CD4-positive, alpha-beta T cell treated with Interleukin-6 for 4 hours (primary cell): ENCODE results near the gene ERVV-1.
"Not testable (repeated sequence)": the region's sequence is repeated elsewhere in the genome, so short reads cannot be mapped to it uniquely, and the experiment has no call there.

Experiments
- DNase-seq: peaks from one replicate; pipeline ENCODE4 v3.0.0-alpha.2; 2020; ENCODE audit warnings: mixed read lengths

Gene ERVV-1

GRCh38 chr19:53013621-53014020, at the start of gene ERVV-1:
ERVV-1 (plus strand) TSS chr19:53013921; CDS start chr19:53014091, 170 bp downstream.
- no peak for DNase-seq

GRCh38 chr19:52967772-52968171, 45.9 kb upstream of the ERVV-1 start:
- no peak for DNase-seq

GRCh38 chr19:52981329-52981728, 32.4 kb upstream of the ERVV-1 start:
- no peak for DNase-seq

GRCh38 chr19:52983167-52983566, 30.6 kb upstream of the ERVV-1 start:
- DNase-seq, result not testable (repeated sequence)

- no peak for DNase-seq
These were observed 26.5 kb upstream of the ERVV-1 start for GRCh38 chr19:52987221-52987620.

GRCh38 chr19:52988506-52988905, 25.2 kb upstream of the ERVV-1 start:
- no peak for DNase-seq

GRCh38 chr19:52990759-52991418, 22.8 kb upstream of the ERVV-1 start:
- DNase-seq, result no peak

- no peak for DNase-seq
These were observed 22.2 kb upstream of the ERVV-1 start for GRCh38 chr19:52991484-52991883.

- DNase-seq, result peak; percentile 2
These were observed 21.4 kb upstream of the ERVV-1 start for GRCh38 chr19:52992109-52993004.

GRCh38 chr19:52993342-52994178, 20.2 kb upstream of the ERVV-1 start:
- peak; percentile 75 for DNase-seq

- DNase-seq, result no peak
These were observed 18.0 kb upstream of the ERVV-1 start for GRCh38 chr19:52995711-52996110.

GRCh38 chr19:52997975-52998374, 15.7 kb upstream of the ERVV-1 start:
- no peak for DNase-seq

GRCh38 chr19:53002479-53002878, 11.2 kb upstream of the ERVV-1 start:
- DNase-seq, result no peak

- no peak for DNase-seq
These were observed 9.5 kb upstream of the ERVV-1 start for GRCh38 chr19:53004242-53004641.

GRCh38 chr19:53007200-53007599, 6.5 kb upstream of the ERVV-1 start:
- DNase-seq, result no peak

- DNase-seq, result no peak
These were observed 6.1 kb upstream of the ERVV-1 start for GRCh38 chr19:53007606-53008005.

- no peak for DNase-seq
These were observed 5.5 kb upstream of the ERVV-1 start for GRCh38 chr19:53008061-53008778.

- no peak for DNase-seq
These were observed 3.2 kb upstream of the ERVV-1 start for GRCh38 chr19:53010494-53010893.

GRCh38 chr19:53012006-53012405, 1.7 kb upstream of the ERVV-1 start:
- no peak for DNase-seq

GRCh38 chr19:53015159-53015558, 1.4 kb downstream of the ERVV-1 start:
- DNase-seq, result no peak

- DNase-seq, result no peak
These were observed 2.0 kb downstream of the ERVV-1 start for GRCh38 chr19:53015730-53016129.

GRCh38 chr19:53019684-53020083, 6.0 kb downstream of the ERVV-1 start:
- no peak for DNase-seq

- not testable (repeated sequence) for DNase-seq
These were observed 14.6 kb downstream of the ERVV-1 start for GRCh38 chr19:53028306-53028705.
